Mucosa of rectum (tissue), 2 donors: ENCODE results near the gene COL9A3.

Experiments
- H3K27ac ChIP-seq, 2 donors: one replicate each; pipeline ENCODE4 v1.7.0; 2013; ENCODE audit warnings: inconsistent platforms in 2 of 2, low read depth in 2 of 2, low read length in 2 of 2
- H3K27me3 ChIP-seq, 2 donors: one replicate each; pipeline ENCODE4 v1.7.0; 2013; ENCODE audit warnings: low read length in 2 of 2; ENCODE audit not compliant: control insufficient read depth in 2 of 2, insufficient read depth in 2 of 2
- H3K36me3 ChIP-seq, 2 donors: one replicate each; pipeline ENCODE4 v1.7.0; 2013; ENCODE audit warnings: low read length in 2 of 2; ENCODE audit not compliant: control insufficient read depth in 2 of 2, insufficient read depth in 2 of 2
- H3K4me1 ChIP-seq, 2 donors: one replicate each; pipeline ENCODE4 v1.7.0; 2013; ENCODE audit warnings: low read length in 2 of 2, mild to moderate bottlenecking in 1 of 2; ENCODE audit not compliant: control insufficient read depth in 2 of 2, insufficient read depth in 2 of 2
- H3K4me3 ChIP-seq, 2 donors: one replicate each; pipeline ENCODE4 v1.7.0; 2013; ENCODE audit warnings: low read length in 2 of 2
- H3K9ac ChIP-seq, 2 donors: one replicate each; pipeline ENCODE4 v1.7.0; 2013; ENCODE audit warnings: low read length in 2 of 2, low read depth in 1 of 2, mild to moderate bottlenecking in 1 of 2
- H3K9me3 ChIP-seq, 2 donors: one replicate each; pipeline ENCODE4 v1.7.0; 2013; ENCODE audit warnings: low read length in 2 of 2; ENCODE audit not compliant: control insufficient read depth in 2 of 2
- donor health status: healthy.
- donor health status: Normal muscosa, but diverticular disease.

COL9A3 gene

DNA sequence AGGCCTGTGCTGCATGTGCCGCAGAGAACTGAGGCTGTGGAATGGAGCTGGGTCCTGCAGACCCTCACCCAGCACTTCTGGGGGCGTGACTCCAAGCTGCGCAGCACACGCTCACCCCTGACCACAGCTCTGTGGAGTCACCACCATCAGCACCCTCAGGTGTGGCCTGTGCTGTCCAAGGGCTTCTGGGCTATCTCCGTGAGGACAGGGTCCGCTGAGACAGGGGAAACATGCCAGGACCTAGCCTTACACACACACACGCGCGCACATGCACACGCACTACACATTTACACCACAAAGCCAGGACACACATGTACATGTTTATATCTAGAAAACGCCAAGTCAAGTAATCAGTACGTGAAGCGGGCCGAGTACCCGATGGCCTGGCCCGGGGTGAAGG is 71.6 kb downstream of the COL9A3 start:
- no peak overlapping the region for H3K27ac ChIP-seq
- no peak overlapping the region for H3K4me3 ChIP-seq
- H3K9me3 ChIP-seq: no peaks in the 10 kb centered on the region
- no peak overlapping the region for H3K9ac ChIP-seq
- no peaks in the 10 kb centered on the region for H3K27me3 ChIP-seq
- peaks cover 61 to 73% of the 10 kb centered on the region in 2 donors for H3K36me3 ChIP-seq
- peaks cover 0 to 3% of the 10 kb centered on the region in 2 donors for H3K4me1 ChIP-seq

DNA sequence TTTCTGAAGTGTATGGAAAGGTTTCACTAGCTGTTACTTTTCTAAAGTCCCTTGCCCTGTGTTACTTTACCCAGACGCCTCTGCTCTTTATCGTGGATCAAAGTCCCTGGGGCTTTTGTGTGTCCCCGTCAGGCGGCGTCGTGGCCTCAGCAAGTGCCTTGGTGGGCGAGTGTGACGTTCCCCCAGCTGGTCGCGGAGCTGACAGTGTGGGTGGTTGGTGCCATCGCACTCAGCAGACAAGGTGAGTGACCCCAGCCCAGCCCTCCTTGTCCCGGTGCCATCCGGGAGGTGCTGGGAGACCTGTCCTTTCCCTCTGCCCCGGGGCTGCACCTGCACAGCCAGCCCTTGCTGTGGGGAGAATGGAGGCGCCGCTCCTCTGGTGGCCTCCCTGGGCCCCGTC is 72.1 kb downstream of the COL9A3 start:
- peaks cover 66 to 78% of the 10 kb centered on the region in 2 donors for H3K36me3 ChIP-seq
- no peaks in the 10 kb centered on the region for H3K27me3 ChIP-seq
- H3K4me1 ChIP-seq: peaks cover 0 to 3% of the 10 kb centered on the region in 2 donors
- H3K27ac ChIP-seq: no peak overlapping the region
- H3K9me3 ChIP-seq: no peaks in the 10 kb centered on the region
- H3K4me3 ChIP-seq: no peak overlapping the region
- no peak overlapping the region for H3K9ac ChIP-seq

DNA sequence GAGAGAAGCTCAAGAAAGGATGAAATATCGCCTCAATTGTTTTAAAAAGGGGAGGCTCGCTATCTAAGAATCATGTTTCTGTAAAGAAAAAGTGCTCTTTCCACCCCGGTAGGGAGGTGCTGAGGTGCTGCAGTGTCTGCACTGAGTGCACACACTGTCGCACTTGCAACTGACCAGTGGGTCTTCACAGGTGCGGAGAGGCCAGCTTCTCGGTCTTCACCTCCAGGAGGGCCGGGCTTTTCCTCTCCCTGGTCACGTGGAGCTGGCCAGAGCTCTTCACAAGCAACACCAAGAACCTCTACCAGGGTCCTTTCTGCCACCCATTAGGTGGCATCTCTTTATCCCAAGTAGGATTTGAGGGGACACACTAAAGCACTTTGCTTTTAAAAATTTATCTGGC is 72.6 kb downstream of the COL9A3 start:
- H3K36me3 ChIP-seq: peaks cover 71 to 83% of the 10 kb centered on the region in 2 donors
- no peaks in the 10 kb centered on the region for H3K9me3 ChIP-seq
- no peak overlapping the region for H3K9ac ChIP-seq
- peaks cover 0 to 3% of the 10 kb centered on the region in 2 donors for H3K4me1 ChIP-seq
- H3K27me3 ChIP-seq: no peaks in the 10 kb centered on the region
- H3K27ac ChIP-seq: no peak overlapping the region
- no peak overlapping the region for H3K4me3 ChIP-seq

DNA sequence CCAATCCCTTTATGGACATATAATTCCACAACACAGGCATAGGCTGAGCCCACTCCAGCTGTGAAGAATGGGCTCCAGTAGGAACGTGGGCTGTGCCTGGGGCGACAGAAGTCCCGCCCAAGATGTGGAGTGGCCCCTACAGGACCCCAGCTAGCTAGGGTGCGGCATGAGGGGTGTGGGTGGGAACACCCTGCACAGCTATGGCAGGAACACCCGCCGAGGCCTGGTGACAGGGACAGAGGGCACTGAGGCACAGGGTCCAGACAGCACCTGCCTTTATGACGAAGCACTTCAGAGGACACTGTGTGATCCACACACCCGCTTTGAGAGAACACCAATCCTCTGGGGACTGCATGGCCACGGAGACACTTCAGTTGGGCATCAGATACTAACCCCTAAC is 73.0 kb downstream of the COL9A3 start:
- no peaks in the 10 kb centered on the region for H3K27me3 ChIP-seq
- no peaks in the 10 kb centered on the region for H3K9me3 ChIP-seq
- H3K4me1 ChIP-seq: peaks cover 0 to 3% of the 10 kb centered on the region in 2 donors
- H3K4me3 ChIP-seq: no peak overlapping the region
- H3K36me3 ChIP-seq: peaks cover 76 to 88% of the 10 kb centered on the region in 2 donors
- no peak overlapping the region for H3K9ac ChIP-seq
- H3K27ac ChIP-seq: no peak overlapping the region

DNA sequence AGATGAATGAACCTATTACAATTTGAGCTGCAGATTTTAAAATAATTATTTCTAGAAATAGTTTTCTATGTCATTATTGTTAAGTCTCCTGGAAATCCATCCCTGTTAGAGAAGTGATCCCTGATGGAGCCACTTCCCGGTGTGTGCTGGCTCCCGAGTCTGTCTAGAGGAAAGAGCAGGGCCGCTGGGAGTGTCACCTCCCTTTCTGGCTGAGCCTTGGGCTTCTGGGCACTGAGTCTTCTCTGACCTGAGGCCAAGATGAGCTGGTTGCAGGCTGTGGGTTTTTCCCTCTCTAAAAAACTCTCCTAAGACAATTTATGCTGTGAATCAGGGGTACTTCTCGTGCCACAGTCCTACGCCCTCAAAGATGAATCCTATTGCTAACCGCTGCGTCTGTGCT is 73.6 kb downstream of the COL9A3 start:
- Histone ChIP-seq H3K27ac (no peak overlapping the region), H3K36me3 (peaks cover 80 to 93% of the 10 kb centered on the region in 2 donors), H3K9me3 (no peaks in the 10 kb centered on the region)

More for the DNA sequence above, 73.6 kb downstream of the COL9A3 start:
- peaks cover 0 to 3% of the 10 kb centered on the region in 2 donors for H3K4me1 ChIP-seq
- no peak overlapping the region for H3K4me3 ChIP-seq
- no peaks in the 10 kb centered on the region for H3K27me3 ChIP-seq
- no peak overlapping the region for H3K9ac ChIP-seq
